Activated CD8-positive, alpha-beta memory T cell treated with anti-CD3 and anti-CD28 coated beads, Interleukin-2, amount 50 U/mL, for 48 hours (primary cell): Measurements from ENCODE around the gene CAMK1G.

ENCODE experiments used
- DNase-seq: peaks from one replicate; pipeline ENCODE4 v3.0.0-alpha.2; 2020

Gene CAMK1G

DNA sequence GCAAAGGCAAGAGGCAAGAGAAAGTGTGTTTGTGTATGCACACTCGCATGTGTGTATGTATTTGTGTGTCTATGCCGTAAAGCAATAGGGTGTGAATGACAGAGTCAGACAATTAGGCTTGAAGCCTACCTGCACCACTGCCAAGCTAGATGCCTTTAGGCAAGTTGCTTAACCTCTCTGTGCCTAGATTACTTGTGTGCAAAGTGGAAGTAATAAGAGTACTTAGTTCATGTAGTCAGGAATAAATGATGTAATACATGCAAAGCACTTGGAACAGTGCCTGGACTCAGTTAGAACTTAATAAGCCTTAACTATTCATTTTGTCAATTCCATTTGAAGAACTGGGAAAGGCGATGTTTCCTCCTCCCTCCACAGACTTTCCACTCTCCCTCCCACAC is 37.0 kb downstream of the CAMK1G start:
- no peak for DNase-seq

DNA sequence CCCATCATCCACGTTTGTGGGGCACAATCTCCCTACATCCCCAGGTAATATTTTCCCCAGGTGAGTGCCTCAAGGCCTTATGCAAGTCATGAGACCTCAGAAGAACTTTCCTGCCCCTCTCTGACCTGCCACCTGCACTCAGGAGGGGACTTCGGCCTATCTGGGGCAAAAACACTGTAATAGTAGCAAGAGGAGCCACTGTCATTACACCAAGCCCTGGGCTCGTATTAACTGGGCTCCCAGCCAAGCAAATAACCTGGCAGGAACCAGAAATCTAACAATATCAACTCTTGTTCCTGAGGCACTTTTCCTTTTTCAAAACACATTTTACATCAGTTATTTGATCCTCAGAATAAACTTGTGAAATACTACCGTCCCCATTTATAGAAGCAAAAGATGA is 37.8 kb downstream of the CAMK1G start:
- no peak for DNase-seq

- DNase-seq: no peak
Measured at GRCh38 chr1:209621741-209622655, 38.5 kb downstream of the CAMK1G start.

DNA sequence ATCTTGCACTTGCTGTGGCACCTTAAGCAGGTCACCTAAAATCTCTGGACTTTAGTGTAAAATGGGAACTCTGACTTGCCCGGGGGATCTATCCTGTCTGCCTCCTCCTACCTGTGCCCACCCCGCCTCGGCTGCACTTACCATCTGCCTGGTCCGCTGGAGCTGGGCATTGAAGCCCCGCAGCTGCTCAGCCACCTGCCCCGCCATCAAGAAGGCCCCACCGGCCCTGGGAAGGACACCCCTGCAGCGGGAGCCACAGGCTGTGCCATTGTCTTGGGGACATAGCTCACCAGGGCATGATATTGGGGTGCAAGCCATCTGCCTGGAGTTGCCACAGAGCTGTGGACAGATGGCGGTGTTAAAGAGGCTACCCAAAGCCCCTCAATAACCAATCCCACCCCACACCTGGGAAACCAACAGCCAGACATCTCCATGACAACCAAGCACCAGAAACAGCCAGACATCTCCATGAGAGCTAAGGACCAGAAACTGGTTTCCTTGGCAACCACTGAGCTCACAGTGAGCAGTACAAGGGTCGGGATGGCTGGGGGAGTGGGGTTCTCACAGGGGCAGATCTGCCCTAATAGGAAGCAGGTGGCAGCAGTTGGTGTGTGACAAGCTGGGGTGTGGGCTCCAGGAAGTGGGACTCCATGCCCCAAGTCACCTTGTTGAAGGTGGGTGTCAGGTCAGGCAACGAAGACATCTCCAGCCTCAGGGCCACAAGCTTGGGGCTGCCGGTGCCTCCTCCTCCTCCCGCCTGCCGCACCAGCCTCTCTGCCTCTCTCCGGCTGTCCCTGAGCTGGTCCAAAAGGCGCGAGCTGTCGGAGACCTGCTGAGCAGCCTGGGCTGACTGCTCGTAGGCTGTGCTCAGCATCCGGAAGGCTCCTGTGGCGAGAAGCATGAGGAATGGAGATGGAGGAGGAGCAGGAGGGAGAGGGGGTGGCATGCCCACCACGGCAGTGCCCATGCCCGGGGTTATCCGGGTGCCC is 39.6 kb downstream of the CAMK1G start:
- no peak for DNase-seq

DNA sequence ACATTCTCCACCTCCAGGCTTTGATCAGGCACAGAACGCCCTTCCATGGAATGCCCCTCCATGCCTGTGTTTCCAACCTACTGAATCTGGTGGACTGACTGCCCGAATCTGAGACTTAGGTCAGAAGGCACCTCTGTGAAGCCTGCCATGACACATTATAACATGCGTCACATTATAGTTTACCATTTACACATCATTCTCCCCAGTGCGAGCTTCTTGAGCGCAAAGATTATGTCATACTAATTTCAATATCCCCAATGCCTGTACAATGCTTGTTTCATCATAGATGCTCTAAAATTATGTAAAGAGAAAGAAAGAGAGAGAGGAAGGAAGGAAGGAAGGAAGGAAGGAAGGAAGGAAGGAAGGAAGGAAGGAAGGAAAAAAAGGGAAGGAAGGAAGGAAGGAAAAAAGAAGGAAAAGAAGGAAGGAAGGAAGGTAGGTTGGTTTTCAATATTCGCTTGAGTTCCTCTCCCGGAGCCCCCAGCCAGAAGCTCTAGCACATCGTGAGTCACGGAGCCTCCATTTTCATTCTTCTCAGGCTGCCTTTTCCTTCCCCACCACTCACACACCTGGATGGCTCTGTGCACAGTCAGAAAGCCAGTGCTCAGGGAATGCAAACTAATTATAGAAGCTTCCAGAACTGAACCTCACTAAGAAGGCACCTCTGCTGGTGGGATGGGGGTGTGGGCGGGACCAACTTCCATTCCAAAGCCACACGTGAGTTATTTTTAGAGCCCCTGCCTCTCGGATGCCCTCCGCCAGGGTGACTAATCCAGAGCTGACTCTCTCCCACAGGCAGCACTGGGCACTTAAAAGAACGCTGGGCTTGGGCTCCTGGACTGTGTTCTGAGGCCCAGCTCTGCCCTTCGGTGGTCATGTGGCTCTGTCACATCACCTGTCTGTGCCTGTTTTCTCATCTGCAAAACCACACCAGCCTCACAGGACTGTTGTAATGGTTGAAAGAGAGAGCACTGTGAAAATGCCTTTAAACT is 41.3 kb downstream of the CAMK1G start:
- DNase-seq: no peak

GRCh38 chr1:209625791-209626285 is 42.3 kb downstream of the CAMK1G start:
- no peak for DNase-seq

DNA sequence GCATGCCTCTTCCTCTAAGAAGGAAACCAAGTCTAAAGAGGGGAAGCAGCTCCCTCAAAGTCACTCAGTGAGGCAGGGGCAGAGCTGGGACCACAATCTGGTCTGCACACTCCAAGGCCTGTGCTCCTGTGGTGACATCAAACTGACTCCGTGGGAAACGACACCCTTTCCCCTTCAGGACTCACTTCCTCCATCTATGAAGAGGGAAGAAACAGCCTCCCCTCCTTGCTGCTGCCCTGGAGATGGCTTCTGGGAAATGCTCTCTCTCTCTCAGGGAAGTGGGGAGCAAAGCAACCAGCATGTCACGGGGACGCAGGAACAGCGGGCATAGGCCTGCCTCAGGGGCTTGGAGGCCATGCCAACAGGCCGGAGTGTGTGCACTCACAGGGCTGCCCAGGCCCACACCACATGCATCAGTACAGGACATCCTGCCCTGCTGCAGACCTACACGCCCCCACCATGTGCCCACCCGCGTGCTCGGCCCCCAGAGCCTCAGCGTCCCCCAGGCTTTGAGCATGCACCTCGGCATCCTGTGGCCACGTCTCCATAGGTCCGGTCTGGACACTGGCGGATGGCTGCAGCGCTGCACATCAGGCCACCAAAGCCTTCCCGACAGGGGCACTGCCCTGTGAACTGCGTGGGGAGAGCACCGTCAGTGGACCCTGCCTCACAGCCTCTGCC is 43.0 kb downstream of the CAMK1G start:
- no peak for DNase-seq

- DNase-seq: no peak
Measured at GRCh38 chr1:209627027-209627731, 43.7 kb downstream of the CAMK1G start.

DNA sequence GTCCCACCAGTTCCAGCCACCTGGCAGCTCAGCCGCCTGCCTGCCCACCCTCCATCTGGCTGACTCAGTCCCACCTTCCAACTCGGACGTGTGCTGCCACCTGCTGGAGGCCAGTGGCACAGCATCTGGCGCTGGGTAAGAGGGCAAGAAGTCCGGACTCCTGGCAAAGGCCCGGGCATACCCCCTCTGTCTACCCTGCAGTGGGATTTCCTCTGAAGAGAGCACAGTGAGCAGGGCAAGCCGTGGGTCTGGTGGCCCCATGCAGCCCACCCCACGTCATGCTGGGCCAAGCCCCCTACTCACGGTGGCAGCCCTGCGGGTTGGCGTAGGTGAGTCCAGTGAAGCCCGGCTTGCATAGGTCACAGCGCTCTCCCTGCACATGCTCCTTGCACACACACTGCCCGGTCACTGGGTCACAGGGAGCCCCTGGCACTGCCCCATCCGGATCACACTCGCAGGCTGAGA is 44.2 kb downstream of the CAMK1G start:
- peak; percentile 98 for DNase-seq

GRCh38 chr1:209628618-209629299 is 45.2 kb downstream of the CAMK1G start:
- DNase-seq: no peak

GRCh38 chr1:209629621-209630382 is 46.3 kb downstream of the CAMK1G start:
- no peak for DNase-seq

- no peak for DNase-seq
Measured at GRCh38 chr1:209630383-209631225, 47.1 kb downstream of the CAMK1G start.

- no peak for DNase-seq
Measured at GRCh38 chr1:209633335-209633997, 50.0 kb downstream of the CAMK1G start.

DNA sequence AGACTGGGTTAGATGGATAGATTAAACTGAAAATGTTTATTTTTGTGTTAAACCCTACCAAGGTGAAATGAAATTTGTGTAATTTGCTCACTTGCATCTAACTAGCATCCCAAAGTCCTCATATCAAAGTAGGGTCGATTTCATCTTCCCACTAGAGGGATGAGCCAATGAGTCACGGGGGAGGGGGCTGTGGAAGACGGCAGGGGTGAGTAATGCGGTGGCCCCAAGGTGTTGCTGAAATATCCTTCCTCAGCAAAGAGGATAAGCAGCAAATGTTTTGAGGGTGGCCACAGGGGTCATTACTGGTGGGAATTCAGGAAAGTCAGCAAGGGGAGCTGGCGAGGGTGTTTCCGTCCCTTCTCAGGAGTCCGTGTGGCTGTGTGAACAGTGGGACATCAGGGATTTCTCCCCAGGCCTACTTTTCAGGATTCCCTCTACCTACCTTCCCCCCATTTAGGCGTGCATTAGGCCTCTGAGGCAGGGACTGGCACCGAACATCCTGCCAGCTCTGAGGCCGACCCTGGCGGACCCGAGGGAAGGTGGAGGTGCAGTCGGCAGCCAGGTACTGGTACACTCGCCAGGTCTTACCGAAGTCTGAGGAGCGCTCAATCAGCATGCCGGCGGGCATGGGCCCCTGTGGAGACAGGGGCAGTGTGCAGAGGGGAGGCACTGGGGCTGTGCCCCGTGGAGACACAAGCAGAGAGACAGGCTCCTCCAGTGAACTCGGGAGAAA is 50.7 kb downstream of the CAMK1G start:
- no peak for DNase-seq

- no peak for DNase-seq
Measured at GRCh38 chr1:209635850-209636249, 52.3 kb downstream of the CAMK1G start.

GRCh38 chr1:209641832-209642172 is 58.3 kb downstream of the CAMK1G start:
- no peak for DNase-seq

DNA sequence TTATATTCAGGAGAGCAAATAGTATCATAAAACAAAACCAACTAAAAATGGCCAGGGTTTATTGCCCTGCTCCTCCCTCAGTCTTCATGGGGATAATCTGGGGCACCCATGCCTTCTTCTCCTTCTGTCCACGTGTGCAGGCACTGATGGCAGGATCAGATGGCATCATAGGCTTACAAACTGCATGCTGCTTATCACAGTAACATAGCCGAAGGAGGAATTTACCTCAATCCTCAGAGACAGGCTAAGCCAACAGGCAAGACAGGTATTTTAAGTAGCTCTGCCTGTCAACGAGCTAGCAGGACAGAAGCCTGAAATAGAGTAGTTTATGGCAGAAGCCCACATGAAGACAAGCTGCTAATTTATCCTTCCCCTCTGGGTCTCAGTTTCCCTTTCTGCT is 59.3 kb downstream of the CAMK1G start:
- no peak for DNase-seq
